ENCODE results near the gene MAB21L1. TPM values are rescaled to one million over a fixed set of nuclear protein-coding genes. Genes with fewer than 3 reads are reported as not detected.

The MAB21L1 gene
- total and polyA plus RNA-seq, 11 donors = 0.09 to 0.99 (median 0.25) TPM; not detected in 1

DNA sequence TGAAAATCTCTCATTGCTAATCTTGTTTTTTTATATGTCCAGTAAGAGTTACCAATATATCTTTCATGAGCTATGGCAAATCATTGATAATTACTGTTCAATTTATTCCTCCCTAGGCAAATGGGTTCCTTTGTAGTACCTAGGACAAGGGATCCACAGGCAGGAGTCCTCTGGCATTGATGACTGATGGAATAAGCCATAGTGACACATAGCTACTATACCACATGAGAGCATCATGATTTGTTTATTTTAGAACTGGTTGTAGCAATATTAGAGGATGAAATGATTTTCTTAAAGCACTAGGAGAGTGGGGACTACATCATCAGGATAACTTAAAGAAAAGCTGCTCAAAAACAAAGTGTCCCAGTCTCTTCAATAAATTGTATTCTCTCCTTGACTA lies 21.7 kb upstream of the MAB21L1 start:
- intact Hi-C loops (cut with DNase I) = loop anchor here in 1 of 10 donors (2.0 kb wide), 1 partner anchor 15 kb away; no protein-coding TSS in a partner anchor
- no peak overlapping the region for H3K4me3 ChIP-seq
- TF ChIP-seq POLR2A (IDR thresholded peaks at IDR 0.05) = no peak
- TF ChIP-seq, protein P1, sequence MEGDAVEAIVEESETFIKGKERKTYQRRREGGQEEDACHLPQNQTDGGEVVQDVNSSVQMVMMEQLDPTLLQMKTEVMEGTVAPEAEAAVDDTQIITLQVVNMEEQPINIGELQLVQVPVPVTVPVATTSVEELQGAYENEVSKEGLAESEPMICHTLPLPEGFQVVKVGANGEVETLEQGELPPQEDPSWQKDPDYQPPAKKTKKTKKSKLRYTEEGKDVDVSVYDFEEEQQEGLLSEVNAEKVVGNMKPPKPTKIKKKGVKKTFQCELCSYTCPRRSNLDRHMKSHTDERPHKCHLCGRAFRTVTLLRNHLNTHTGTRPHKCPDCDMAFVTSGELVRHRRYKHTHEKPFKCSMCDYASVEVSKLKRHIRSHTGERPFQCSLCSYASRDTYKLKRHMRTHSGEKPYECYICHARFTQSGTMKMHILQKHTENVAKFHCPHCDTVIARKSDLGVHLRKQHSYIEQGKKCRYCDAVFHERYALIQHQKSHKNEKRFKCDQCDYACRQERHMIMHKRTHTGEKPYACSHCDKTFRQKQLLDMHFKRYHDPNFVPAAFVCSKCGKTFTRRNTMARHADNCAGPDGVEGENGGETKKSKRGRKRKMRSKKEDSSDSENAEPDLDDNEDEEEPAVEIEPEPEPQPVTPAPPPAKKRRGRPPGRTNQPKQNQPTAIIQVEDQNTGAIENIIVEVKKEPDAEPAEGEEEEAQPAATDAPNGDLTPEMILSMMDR (IDR thresholded peaks at IDR 0.05) = no peak
- no peaks in the 10 kb centered on the region for H3K27me3 ChIP-seq
- no peaks in the 10 kb centered on the region for H3K36me3 ChIP-seq
- ATAC-seq = no peak
- no peak overlapping the region for H3K27ac ChIP-seq
- peaks cover 0 to 17% (median 6%) of the 10 kb centered on the region in 12 donors for H3K9me3 ChIP-seq
- peaks cover 0 to 13% (median 0%) of the 10 kb centered on the region in 12 donors for H3K4me1 ChIP-seq
- no peak for DNase-seq

DNA sequence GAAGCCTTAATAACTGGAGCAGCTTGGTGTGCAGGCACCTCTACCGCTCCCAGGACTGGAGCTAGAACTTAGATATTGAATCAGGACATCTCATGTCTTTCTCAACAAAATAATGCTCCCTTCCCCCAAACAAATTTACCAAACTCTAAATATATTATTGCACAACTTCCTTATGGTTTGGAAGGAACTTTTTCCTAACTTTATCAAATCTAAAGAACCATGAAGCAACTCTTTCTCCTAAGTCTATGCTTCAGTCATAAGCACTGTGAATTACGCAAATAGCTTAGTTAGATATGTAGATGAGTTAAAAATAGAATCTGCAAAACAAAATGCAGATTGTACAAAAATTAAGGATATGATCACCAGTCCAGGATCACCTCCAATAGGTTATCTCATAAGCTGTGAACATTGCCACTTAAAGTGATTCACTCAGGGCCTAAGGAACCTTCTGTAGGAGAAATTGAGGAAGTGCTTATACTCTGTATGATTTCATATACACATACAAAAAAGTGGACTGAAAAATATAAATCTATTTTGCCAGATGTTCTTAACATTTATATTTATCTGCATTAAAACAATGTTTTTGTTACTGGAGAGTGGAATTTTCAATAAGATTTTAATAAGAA lies 20.4 kb upstream of the MAB21L1 start:
- Histone ChIP-seq H3K4me3 (no peak overlapping the region), H3K36me3 (no peaks in the 10 kb centered on the region), H3K9me3 (peaks cover 0 to 17% (median 6%) of the 10 kb centered on the region in 12 donors), H3K4me1 (peaks cover 0 to 13% (median 0%) of the 10 kb centered on the region in 12 donors), H3K27me3 (no peaks in the 10 kb centered on the region), H3K27ac (no peak overlapping the region)
- ATAC-seq (no peak), DNase-seq (no peak)
- intact Hi-C loops (cut with DNase I) = no loop called here
- TF ChIP-seq, protein P1 (IDR thresholded peaks at IDR 0.05) = no peak
- no peak for TF ChIP-seq POLR2A (IDR thresholded peaks at IDR 0.05)
- WGBS, 4 donors = 88 to 93% (median 92%) methylated on average over 2 of the region's 2 CpGs

DNA sequence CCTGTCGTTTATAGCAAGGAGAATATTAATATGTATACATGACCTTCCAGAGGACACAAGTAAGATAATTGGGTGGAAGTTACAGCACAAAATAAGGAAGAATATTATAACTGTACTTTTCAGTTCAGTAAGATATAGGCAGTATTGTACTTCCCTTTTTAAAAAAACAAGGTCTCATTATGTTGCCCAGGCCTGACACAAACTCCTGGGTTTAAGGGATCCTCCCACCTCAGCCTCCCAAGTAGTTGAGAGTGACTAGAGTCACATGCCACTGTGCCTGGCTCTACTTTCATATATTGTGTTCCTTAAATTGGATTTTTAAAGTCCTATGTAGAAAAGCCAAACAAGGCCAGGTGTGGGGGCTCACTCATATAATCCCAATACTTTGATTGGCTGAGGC lies 19.5 kb upstream of the MAB21L1 start:
- Histone ChIP-seq H3K36me3 (no peaks in the 10 kb centered on the region), H3K4me1 (peaks cover 0 to 13% (median 0%) of the 10 kb centered on the region in 12 donors), H3K4me3 (no peak overlapping the region), H3K9me3 (peaks cover 0 to 17% (median 6%) of the 10 kb centered on the region in 12 donors), H3K27ac (no peak overlapping the region), H3K27me3 (no peaks in the 10 kb centered on the region)
- ATAC-seq = no peak
- intact Hi-C loops (cut with DNase I) = no loop called here
- TF ChIP-seq, protein P1 (IDR thresholded peaks at IDR 0.05) = no peak
- TF ChIP-seq POLR2A (IDR thresholded peaks at IDR 0.05) = no peak
- no peak for DNase-seq
- WGBS, 4 donors = 83 to 91% (median 86%) methylated on average over 1 of the region's 1 CpG

DNA sequence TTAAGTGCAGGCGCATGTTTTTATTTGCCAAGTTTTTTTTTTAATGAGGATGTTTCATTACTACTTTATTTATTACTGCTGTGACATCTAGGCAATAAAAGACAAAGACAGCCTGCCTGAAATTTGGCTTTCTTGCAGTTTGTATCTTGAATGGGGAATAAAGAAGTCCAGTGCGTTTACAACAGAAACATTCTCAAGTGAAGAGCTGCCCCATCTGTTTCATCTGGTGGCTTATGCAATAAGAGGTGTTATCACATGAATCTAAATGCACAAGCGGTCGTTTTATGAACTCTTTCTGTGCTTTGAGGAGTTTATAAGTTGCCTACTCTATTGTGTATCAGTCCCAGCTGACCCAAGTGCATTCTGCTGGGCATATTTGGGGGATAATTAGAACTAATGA lies 12.6 kb upstream of the MAB21L1 start:
- intact Hi-C loops (cut with DNase I) = no loop called here
- WGBS, 4 donors = 90 to 92% (median 91%) methylated on average over 4 of the region's 4 CpGs

More for the DNA sequence above, 12.6 kb upstream of the MAB21L1 start:
- no peak overlapping the region for H3K27ac ChIP-seq
- no peaks in the 10 kb centered on the region for H3K27me3 ChIP-seq
- no peak overlapping the region for H3K4me3 ChIP-seq
- no peak for DNase-seq
- no peaks in the 10 kb centered on the region for H3K4me1 ChIP-seq
- H3K9me3 ChIP-seq = peaks cover 0 to 1% (median 0%) of the 10 kb centered on the region in 12 donors
- TF ChIP-seq, protein P1 (IDR thresholded peaks at IDR 0.05) = no peak
- TF ChIP-seq POLR2A (IDR thresholded peaks at IDR 0.05) = no peak
- H3K36me3 ChIP-seq = no peaks in the 10 kb centered on the region
- no peak for ATAC-seq

Measured in heart left ventricle (tissue), 16 donors.